ENCODE results near the gene COPS8.

COPS8 gene

DNA sequence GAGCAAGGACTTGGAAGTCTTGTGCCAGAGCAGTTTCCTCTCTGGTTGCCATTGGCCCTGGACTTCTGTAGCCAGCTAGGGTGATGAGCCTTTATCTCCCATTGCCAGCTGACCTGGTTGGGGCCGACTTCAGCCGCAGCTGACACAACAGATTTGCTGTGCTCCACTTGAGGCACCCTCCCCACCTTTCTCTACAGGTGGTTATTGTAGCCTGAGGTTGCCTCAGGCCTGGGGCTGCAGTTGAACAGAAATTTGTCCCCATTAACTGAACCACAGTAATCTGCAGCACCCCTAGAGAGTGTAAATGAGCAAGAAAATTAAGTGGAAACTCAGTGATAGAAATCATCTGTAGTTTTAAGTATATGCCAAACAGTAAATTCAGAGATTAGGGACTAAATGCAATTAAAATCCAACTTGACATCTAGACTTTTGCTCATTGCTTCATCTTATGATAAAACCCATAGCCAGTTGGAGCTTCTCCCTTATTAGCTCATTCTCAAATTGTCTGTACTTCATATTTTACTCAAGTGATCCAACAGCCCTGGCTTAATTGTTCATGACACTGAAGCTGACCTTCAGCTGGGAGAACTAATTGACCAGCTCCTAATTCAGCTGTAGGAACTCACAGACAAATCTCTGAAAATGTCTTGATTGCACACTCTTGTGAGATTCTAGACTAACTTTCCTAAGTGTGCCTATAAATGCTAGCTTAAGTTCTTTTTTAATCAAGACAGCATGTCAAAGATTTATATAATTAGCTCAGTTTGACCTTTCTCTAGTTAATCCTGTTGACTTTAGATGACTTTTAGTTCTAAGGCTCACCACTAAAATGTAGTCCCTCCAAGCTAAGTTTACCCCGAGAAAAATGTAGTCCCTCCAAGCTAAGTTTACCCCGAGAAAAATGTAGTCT is 48.9 kb downstream of the COPS8 start:
- no peak for DNase-seq

DNA sequence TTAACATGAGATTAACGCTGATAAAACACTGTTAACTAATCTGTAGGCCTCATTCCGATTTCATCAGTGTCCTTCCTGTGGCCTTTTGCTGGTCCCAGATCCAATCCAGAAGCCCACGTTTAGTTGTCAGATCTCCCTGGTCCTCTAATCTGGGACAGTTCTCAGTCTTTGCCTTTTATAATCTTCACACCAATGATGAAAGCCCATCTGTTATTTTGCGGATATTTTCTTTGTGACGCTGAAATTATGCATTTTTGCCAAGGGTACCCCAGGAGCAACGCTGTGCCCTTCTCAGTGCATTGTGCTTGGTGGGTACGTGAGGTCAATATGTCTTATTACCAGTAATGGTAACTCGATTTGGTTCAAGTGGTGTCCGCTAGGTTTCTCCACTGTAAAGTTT is 51.1 kb downstream of the COPS8 start:
- DNase-seq, result no peak

DNA sequence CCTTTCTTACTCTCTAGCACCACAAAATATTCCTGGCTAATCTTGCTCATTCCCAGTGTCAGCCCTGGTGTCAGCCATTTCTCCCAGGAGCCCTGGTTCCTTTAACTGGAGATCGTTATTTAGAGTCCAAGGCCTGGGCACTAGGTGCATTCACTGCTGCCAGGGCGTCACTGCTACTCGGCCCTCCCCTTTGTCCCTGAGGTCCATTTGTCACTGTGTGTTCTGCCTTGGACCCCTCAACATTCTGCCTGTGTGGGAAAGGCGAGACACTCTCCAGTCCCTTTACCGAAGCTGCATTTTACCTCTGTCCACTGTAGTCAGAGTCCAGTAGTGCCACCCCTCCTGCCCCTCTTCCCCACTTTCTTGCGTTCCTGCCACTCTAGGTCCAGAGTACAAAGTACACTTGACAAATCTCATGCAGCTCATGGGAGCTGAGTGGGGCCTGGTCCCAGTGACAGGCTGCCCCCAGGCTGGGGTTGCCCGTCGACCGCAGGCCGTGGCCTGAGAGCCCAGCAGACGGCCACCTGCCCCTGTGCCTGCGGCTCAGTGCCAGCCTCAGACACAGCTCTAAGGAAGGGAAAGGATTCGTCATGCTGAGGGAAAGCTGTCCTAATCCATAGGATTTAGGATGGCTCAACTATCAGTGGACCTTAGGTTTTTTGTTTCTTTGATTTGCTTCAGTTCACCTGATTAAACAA is 52.1 kb downstream of the COPS8 start:
- DNase-seq, result no peak

DNA sequence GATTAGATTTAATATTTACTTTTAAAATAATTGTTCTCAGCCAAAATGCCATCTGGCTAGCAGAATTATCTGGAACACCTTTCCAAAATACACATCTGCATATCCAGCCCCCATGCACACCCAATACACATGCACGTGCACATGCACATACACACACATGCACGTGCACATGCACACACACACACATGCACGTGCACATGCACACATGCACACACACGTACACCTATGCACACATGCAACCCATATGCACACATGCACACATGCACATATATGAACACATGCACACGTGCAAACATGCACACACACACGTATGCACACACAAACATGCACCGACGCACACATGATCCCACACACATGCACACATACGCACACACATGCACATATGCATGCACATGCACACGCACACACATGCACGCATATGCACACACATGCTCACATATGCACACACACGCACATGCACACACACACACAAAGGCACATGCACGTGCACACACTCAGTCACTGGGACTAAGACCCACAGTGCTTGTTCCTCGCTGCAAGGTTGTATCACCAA is 53.5 kb downstream of the COPS8 start:
- no peak for DNase-seq

DNA sequence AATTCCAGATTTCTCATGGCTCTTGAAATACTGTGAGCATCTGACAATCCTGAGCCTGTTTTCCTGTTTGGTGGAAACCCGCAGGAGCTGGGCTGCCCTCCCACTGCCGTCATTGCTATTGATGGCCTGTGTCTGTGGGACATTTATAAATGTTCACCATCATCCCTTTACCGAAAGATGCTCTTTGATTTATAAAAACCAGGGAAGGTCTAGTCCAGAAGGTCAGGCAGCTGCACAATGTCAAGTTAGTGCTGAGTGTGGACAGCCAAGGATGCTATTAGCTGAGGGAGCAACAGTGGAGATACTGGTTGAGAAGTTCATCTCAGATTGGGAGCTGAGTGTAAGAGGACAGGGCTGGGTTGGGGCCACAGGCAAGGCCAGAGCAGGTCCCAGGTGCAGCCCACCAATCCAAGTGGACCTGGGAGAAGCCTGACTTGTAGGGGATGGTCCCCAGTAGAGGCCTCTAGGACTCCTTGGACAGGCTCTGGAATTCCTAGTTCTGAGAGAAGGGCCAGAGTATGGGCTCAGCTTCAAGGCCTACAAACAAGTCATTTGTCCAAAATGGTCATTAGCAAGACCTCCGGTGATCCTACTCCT is 55.1 kb downstream of the COPS8 start:
- no peak for DNase-seq

DNA sequence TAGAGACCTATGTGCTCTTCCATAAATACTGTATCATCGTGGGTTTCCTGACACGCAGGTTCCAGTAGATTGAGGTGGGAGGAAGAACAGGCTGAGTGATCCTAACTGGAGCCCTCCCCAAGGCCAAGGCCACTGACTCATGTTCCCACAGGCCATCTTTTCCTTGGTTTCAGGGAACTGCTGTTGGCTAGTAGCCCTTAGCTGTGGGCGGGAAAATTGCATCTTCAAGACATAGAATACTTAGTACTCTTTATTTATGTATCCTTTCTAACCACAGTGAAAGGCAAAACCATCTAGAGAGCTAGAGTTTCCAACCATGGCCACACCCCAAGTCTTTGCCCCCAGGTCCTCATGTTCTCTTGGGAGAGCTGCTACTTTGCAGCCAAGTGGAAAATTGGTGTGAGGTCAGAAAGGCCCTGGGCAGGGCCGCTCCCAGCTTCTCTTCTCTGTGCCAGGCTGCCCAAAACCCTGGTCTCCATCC is 55.9 kb downstream of the COPS8 start:
- no peak for DNase-seq

DNA sequence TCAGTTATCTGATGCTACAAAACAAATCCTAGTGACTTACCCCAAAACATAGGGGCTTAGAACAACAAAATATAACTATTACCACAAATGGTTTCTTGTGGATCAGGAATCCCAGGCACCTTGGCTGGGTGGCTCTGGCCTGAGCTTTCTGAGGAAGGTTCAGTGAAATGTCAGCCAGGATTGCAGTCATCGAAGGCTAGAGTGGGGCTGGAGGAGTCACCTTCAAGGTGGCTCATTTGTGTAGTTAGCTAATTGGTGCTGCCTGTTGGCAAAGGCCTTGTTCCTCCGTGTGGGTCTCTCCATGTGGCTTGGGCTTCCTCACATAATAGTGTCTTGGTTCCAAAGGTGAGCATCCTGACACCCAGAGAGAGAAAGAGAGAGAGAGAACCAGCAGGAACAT is 57.4 kb downstream of the COPS8 start:
- DNase-seq, result no peak

DNA sequence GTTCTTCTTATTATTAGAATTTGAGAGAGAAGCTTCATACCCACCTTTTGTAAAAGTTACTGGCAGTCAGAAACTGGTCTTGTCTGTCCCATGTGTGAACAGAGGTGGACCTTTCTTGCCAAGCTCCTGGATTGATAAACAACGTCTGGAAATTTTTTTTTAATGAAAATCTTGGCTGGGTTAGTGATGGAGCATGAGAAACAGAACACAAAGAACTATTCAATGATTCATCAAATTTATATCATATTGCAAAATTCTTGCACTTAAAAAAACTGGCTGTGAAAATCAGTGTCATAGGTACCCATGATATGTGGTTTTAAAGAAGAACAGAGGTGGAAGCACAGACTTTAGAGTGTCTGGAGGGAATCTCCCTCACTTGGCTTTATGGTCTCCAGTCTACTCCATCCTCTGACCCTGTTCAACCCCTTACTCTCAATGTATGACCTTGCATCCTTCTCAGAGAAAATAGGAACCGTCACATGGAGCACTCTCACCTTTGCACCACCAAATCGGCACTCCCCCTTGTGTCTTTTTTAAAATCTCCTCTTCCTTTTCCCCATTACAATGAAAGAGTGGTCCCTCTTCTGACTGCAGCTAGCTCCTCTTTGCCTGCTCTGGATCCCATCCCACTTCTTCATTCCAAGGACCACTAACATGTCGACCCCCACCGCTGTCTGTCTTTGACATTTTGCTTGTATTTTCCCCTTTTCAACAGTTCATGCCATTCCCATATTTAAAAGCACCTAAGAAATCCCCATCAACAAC is 58.2 kb downstream of the COPS8 start:
- DNase-seq, result no peak

DNA sequence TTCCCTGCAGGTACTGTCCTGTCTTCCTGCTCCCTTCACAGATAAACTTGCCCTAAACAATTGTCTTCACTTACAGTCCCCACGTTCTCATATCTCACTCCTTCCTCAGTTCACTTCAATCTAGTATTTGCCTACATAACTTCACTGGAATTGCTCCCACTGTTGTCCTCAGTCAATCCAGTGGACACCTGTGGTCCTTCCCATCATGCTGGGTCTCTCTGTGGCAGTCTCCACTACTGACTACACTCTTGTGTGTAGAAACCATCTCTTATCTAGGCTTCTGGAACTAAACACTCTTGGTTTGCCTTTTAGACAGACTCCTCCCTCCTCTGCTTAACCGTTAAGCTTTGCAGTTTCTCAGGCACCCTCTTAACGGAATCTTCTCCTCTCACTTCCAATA is 58.8 kb downstream of the COPS8 start:
- no peak for DNase-seq

DNA sequence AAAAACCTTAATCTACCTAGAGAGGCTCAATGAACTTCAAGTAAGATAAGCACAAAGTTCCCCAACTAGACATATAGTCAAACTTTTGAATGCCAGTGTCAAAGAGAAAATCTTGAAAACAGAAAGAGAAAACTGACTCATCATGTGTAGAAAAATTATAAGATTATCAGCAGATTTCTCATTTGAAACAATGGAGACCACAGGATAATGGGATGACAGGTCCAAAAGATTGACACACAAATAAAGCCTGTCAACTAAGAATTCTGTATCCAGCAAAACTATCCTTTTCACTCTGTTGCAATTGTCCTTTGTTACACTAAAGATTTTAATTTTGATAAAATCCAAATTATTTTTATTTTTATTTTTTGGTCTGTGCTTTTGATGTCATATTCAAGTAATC is 61.6 kb downstream of the COPS8 start:
- DNase-seq, result no peak

DNA sequence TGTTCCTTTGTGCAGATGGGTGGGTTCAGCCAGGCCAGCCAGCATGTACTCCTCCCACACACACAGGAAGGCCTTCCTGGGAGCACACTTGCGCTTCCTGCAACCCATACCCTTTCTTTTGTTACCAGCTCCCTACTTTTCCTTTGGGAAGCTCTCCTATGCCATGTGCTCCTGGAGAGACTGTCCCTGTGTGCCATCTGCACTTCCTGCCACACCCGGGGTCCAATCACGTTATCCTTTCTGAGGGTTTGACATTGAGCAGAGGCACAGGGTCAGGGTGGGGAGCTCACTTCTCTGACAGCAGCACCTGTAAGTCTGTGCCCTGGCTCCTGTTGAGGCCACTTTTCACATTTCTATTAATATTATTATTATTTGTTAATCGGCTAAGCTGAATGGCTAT is 62.9 kb downstream of the COPS8 start:
- DNase-seq, result no peak

DNA sequence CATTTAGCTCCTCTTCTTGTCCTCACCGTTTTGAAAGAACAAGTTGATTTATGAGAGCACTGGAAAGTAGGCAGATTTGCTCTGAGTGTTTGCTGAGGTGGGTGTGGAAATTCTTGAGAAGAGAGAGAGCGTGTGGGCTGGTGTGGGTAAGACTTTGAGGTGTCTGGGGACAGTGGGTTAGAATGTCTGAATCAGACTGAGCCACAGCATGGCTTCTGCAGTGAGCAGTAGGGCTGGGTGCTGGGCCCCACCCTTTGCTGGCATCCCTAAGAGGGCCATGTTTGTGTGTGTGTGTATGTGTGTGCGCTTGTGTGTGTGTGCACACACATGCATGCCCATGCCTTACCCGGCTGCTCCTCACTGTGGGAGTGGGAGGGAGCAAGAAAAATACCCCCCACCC is 63.7 kb downstream of the COPS8 start:
- DNase-seq, result no peak

All from right forelimb (tissue), 1 donor.